HG02588 (cell line): ENCODE results near the gene TRABD.

ENCODE experiments used
- ATAC-seq: cut with Tn5 transposase; IDR thresholded peaks from one replicate; pipeline ENCODE4 v1.9.1; 2021; ENCODE audit warnings: mild to moderate bottlenecking, moderate library complexity; ENCODE audit not compliant: unreplicated experiment

Gene TRABD

GRCh38 chr22:50233223-50233622 lies 47.5 kb downstream of the TRABD start:
- ATAC-seq: no peak

- ATAC-seq: no peak
Measured at GRCh38 chr22:50236731-50237409, 51.2 kb downstream of the TRABD start.

GRCh38 chr22:50238755-50239154 lies 53.0 kb downstream of the TRABD start:
- no peak for ATAC-seq

GRCh38 chr22:50242406-50242949 lies 56.8 kb downstream of the TRABD start:
- no peak for ATAC-seq

GRCh38 chr22:50243685-50244419 lies 58.1 kb downstream of the TRABD start:
- ATAC-seq: no peak

GRCh38 chr22:50244420-50245213 lies 58.9 kb downstream of the TRABD start, which contains the start of gene TUBGCP6:
Gene TUBGCP6 (minus strand): TSS chr22:50245023. CDS start chr22:50244459, 564 bp downstream.
- peak; percentile 69 for ATAC-seq

- no peak for ATAC-seq
Measured at GRCh38 chr22:50245214-50246072, 59.7 kb downstream of the TRABD start.

GRCh38 chr22:50246242-50247175 lies 60.8 kb downstream of the TRABD start:
- no peak for ATAC-seq

- no peak for ATAC-seq
Measured at GRCh38 chr22:50247748-50248147, 62.0 kb downstream of the TRABD start.

- no peak for ATAC-seq
Measured at GRCh38 chr22:50248196-50249081, 62.7 kb downstream of the TRABD start.
